HepG2 (cell line): ENCODE data around the gene CPNE8. TPM values are rescaled to one million over a fixed set of nuclear protein-coding genes. Genes with fewer than 3 reads are reported as not detected.

Experiments
- ATAC-seq: fragments of 200-7000 bp; cut with Tn5 transposase; 3 replicates; pipeline ENCODE4 v1.9.1; 2020; ENCODE audit warnings: mild to moderate bottlenecking, moderate library complexity
- BruUV-seq: library from RNA; stranded (reverse); fragments of 400-500 nt; replicated peaks from 2 replicates; lab custom pipeline; 2021; lab: Mats Ljungman, UMichigan
- CTCF ChIA-PET: fragments of 300-600 bp; formaldehyde crosslinking; extraction: SDS; loops from one replicate; lab custom pipeline; 2021; ENCODE audit warnings: low total read pairs, inconsistent platforms, low intra/inter-chr PET ratio; lab: Yijun Ruan, JAX
- POLR2A ChIA-PET: fragments of 350-600 bp; sonication (Branson Sonifier 250); formaldehyde crosslinking; loops from one replicate; lab custom pipeline; 2020; ENCODE audit warnings: antibody characterized with exemption, inconsistent platforms; lab: Yijun Ruan, JAX
- DNase-seq: peaks from one replicate; pipeline ENCODE4 v3.0.0-alpha.2; 2015; ENCODE audit warnings: low spot score
- FAIRE-seq: peaks from 3 replicates; lab custom pipeline; 2011; peaks lifted over from hg19 to GRCh38; lab: Jason Lieb, UNC
- H2AFZ ChIP-seq: one replicate; pipeline ENCODE4 v1.6.1; 2011; ENCODE audit warnings: low read length, inconsistent platforms
- H3K27ac ChIP-seq: fragments of 300-600 bp; 3 replicates; pipeline ENCODE4 v1.8.0; 2011; ENCODE audit warnings: mixed run types, mild to moderate bottlenecking, mixed read lengths, low read length, inconsistent platforms; ENCODE audit not compliant: insufficient read depth; ENCODE audit errors: extremely low read length
- H3K27me3 ChIP-seq, 2 experiments: fragments of 200-600 bp in 1 of 2; 2 replicates in 1 of 2; 3 replicates in 1 of 2; pipeline versions ENCODE4 v1.6.0 to v1.8.0; 2011; ENCODE audit warnings: low read length in 2 of 2, mild to moderate bottlenecking in 2 of 2, moderate library complexity in 2 of 2, inconsistent platforms in 1 of 2; ENCODE audit not compliant: insufficient read depth in 2 of 2, control insufficient read depth in 1 of 2
- H3K36me3 ChIP-seq, 2 experiments: fragments of 200-600 bp in 1 of 2; replicated peaks in 1 of 2; 2 replicates in 1 of 2; 3 replicates in 1 of 2; pipeline versions ENCODE4 v1.5.1 to v1.8.0; 2011; ENCODE audit warnings: low read length in 2 of 2, inconsistent platforms in 1 of 2; ENCODE audit not compliant: insufficient read depth in 2 of 2, control insufficient read depth in 1 of 2
- H3K4me1 ChIP-seq: 2 replicates; pipeline ENCODE4 v1.5.1; 2012; ENCODE audit warnings: low read length, inconsistent platforms; ENCODE audit not compliant: insufficient read depth
- H3K4me2 ChIP-seq: 2 replicates; pipeline ENCODE4 v1.6.0; 2011; ENCODE audit warnings: low read depth, low read length, inconsistent platforms
- H3K4me3 ChIP-seq, 3 experiments: fragments of 200-600 bp in 1 of 3; sonication (generic), shearing (Covaris generic) in 1 of 3; replicated peaks in 1 of 3; 2 replicates each; pipeline ENCODE4 v1.5.1; 2011 to 2016; ENCODE audit warnings: low read length in 3 of 3, inconsistent platforms in 2 of 3, low read depth in 2 of 3, mild to moderate bottlenecking in 2 of 3, control low read depth in 1 of 3, mixed read lengths in 1 of 3; ENCODE audit not compliant: insufficient read depth in 1 of 3
- H3K79me2 ChIP-seq: one replicate; pipeline ENCODE4 v1.6.1; 2011; ENCODE audit warnings: low read length, inconsistent platforms; ENCODE audit not compliant: insufficient read depth
- H3K9ac ChIP-seq: 2 replicates; pipeline ENCODE4 v1.6.0; 2011; ENCODE audit warnings: mild to moderate bottlenecking, low read depth, low read length, inconsistent platforms; ENCODE audit not compliant: insufficient read depth
- H3K9me3 ChIP-seq: 2 replicates; pipeline ENCODE4 v1.5.1; 2012; ENCODE audit warnings: mild to moderate bottlenecking, low read length
- H4K20me1 ChIP-seq: 2 replicates; pipeline ENCODE4 v1.6.0; 2011; ENCODE audit warnings: inconsistent platforms, mild to moderate bottlenecking, low read length, moderate library complexity; ENCODE audit not compliant: insufficient read depth
- ARHGAP35 ChIP-seq: sonication (generic); formaldehyde crosslinking; IDR thresholded peaks from 2 replicates; pipeline ENCODE4 v1.9.0; 2022; ENCODE audit warnings: mild to moderate bottlenecking, inconsistent platforms, moderate library complexity, missing genetic modification reagents, borderline replicate concordance
- GPBP1L1 ChIP-seq: sonication (generic); formaldehyde crosslinking; IDR thresholded peaks from 2 replicates; pipeline ENCODE4 v1.5.0; 2020; ENCODE audit warnings: mild to moderate bottlenecking, missing genetic modification reagents
- HMGXB4 ChIP-seq, 2 experiments: sonication (generic) in 1 of 2; formaldehyde crosslinking in 1 of 2; IDR thresholded peaks; 2 replicates each; pipeline versions ENCODE4 v1.4.0 to v1.6.1; 2018 to 2020; ENCODE audit warnings: missing genetic modification reagents in 2 of 2, borderline replicate concordance in 1 of 2, low read depth in 1 of 2, mild to moderate bottlenecking in 1 of 2, missing biosample characterization in 1 of 2
- KMT2B ChIP-seq: IDR thresholded peaks from 2 replicates; pipeline ENCODE4 v1.6.1; 2016; ENCODE audit warnings: missing genetic modification reagents, missing compliant biosample characterization
- NR2C2 ChIP-seq: sonication (generic); formaldehyde crosslinking; IDR thresholded peaks from 2 replicates; pipeline ENCODE4 v1.4.0; 2020; ENCODE audit warnings: missing genetic modification reagents, mild to moderate bottlenecking, moderate library complexity, borderline replicate concordance
- REPIN1 ChIP-seq: sonication (generic); formaldehyde crosslinking; IDR thresholded peaks from 2 replicates; pipeline ENCODE4 v1.8.0; 2022; ENCODE audit warnings: missing genetic modification reagents, low read depth, mild to moderate bottlenecking, borderline replicate concordance
- RORA ChIP-seq: sonication (generic); formaldehyde crosslinking; IDR thresholded peaks from 2 replicates; pipeline ENCODE4 v1.5.0; 2020; ENCODE audit warnings: mild to moderate bottlenecking, missing genetic modification reagents, moderate library complexity
- SP2 ChIP-seq: sonication (generic); formaldehyde crosslinking; IDR thresholded peaks from 2 replicates; pipeline ENCODE4 v1.5.1; 2020; ENCODE audit warnings: mild to moderate bottlenecking, missing genetic modification reagents
- UBTF ChIP-seq: sonication (generic); formaldehyde crosslinking; IDR thresholded peaks from 2 replicates; pipeline ENCODE4 v1.4.0; 2020; ENCODE audit warnings: mild to moderate bottlenecking, missing genetic modification reagents
- WGBS: methylation state at CpG from one replicate; pipeline ENCODE4 v1.1.6; 2017; ENCODE audit warnings: low lambda C conversion rate; 5-methylcytosine and 5-hydroxymethylcytosine counted together
- in situ Hi-C: cut with HindIII; loops from 2 replicates; pipeline ENCODE4 v1.10.0; 2017; ENCODE audit warnings: low pct_unique_long_range_greater_than_20kb; ENCODE audit not compliant: extremely low pct_ligation_motif_present
- intact Hi-C: fragments of 100-400 bp; cut with micrococcal nuclease; formaldehyde crosslinking; loops from one replicate; pipeline ENCODE4 v1.10.0; 2022; ENCODE audit not compliant: unreplicated experiment
- polyA plus RNA-seq, 8 experiments: library from polyadenylated mRNA; depleted of rRNA in 3 of 8; stranded (reverse) in 7 of 8; unstranded in 1 of 8; fragments of >200 nt; fragmentation: Illumina TruSeq in 4 of 8; extraction: Trizol in 4 of 8; gene quantifications; 2 replicates each; pipeline versions ENCODE4 v1.2.1 to v1.2.3, GENCODE V29; 2011 to 2016; ENCODE audit warnings: low read depth in 4 of 8, missing spikeins in 1 of 8, mixed read lengths in 1 of 8; ENCODE audit not compliant: insufficient read depth in 1 of 8
- total RNA-seq, 5 experiments: library from RNA; depleted of rRNA; stranded (reverse); fragments of >200 nt; fragmentation: Illumina TruSeq; extraction: Trizol; gene quantifications; 2 replicates each; pipeline ENCODE4 v1.2.3, GENCODE V29; 2016; ENCODE audit warnings: low read depth in 1 of 5
- TF ChIP-seq, protein P1 (sequence below): sonication (generic); formaldehyde crosslinking; IDR thresholded peaks from 2 replicates; pipeline ENCODE4 v1.4.0; 2020; ENCODE audit warnings: missing genetic modification reagents
- TF ChIP-seq, protein P2 (sequence below): sonication (generic); formaldehyde crosslinking; IDR thresholded peaks from 2 replicates; pipeline ENCODE4 v1.5.0; 2020; ENCODE audit warnings: missing genetic modification reagents

CPNE8 gene
- total and polyA plus RNA-seq, 2 of the 13 experiments (the other 11 are each of a cell fraction or from before 2014, with no cell fraction given), result 2.4 to 2.7 TPM

DNA sequence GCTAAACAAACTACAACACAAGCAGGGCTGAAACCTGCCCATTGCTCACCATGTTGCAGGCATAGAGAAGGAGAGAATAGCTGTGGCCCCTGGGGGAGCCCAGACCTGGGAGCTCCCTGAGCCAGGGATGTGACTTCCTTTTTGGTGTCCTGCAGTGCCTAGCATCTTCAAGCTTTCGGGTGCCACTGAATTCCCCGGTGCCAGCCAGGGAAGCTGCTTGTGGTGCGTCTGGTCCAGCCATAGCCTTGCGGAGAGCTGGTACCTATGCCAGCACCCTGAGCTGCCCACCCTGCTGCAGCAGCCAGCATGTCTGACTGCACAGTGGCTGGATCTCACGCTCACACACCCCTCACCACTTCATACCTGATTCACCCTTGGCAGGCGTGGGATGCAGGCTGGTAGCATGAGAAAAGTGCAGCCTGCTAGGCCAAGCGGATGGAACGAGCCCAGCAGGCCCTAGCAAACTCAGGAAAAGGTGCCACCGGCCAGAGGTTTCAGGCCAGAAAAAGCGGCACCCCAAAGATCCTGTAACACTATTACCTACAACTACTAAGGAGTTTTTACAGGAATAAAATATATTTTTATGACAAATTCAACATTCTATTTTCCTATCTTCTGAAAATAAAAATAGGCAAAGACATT lies 183.7 kb downstream of the CPNE8 start (continued):
- TF ChIP-seq UBTF (CRISPR knock-in tag) (no peak), RORA (CRISPR knock-in tag) (no peak)

- in situ Hi-C loops, result no loop called here
- TF ChIP-seq HMGXB4 (CRISPR knock-in tag; IDR thresholded peaks at IDR 0.05; ENCODE audit: borderline replicate concordance in 1 of 2, low read depth in 1 of 2) (no peak), KMT2B (CRISPR knock-in tag) (no peak), NR2C2 (CRISPR knock-in tag) (no peak), REPIN1 (CRISPR knock-in tag) (no peak), GPBP1L1 (no peak), SP2 (CRISPR knock-in tag) (no peak), ARHGAP35 (no peak)
- TF ChIP-seq, protein P1, sequence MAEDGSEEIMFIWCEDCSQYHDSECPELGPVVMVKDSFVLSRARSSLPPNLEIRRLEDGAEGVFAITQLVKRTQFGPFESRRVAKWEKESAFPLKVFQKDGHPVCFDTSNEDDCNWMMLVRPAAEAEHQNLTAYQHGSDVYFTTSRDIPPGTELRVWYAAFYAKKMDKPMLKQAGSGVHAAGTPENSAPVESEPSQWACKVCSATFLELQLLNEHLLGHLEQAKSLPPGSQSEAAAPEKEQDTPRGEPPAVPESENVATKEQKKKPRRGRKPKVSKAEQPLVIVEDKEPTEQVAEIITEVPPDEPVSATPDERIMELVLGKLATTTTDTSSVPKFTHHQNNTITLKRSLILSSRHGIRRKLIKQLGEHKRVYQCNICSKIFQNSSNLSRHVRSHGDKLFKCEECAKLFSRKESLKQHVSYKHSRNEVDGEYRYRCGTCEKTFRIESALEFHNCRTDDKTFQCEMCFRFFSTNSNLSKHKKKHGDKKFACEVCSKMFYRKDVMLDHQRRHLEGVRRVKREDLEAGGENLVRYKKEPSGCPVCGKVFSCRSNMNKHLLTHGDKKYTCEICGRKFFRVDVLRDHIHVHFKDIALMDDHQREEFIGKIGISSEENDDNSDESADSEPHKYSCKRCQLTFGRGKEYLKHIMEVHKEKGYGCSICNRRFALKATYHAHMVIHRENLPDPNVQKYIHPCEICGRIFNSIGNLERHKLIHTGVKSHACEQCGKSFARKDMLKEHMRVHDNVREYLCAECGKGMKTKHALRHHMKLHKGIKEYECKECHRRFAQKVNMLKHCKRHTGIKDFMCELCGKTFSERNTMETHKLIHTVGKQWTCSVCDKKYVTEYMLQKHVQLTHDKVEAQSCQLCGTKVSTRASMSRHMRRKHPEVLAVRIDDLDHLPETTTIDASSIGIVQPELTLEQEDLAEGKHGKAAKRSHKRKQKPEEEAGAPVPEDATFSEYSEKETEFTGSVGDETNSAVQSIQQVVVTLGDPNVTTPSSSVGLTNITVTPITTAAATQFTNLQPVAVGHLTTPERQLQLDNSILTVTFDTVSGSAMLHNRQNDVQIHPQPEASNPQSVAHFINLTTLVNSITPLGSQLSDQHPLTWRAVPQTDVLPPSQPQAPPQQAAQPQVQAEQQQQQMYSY (CRISPR knock-in tag), result no peak
- TF ChIP-seq, protein P2, sequence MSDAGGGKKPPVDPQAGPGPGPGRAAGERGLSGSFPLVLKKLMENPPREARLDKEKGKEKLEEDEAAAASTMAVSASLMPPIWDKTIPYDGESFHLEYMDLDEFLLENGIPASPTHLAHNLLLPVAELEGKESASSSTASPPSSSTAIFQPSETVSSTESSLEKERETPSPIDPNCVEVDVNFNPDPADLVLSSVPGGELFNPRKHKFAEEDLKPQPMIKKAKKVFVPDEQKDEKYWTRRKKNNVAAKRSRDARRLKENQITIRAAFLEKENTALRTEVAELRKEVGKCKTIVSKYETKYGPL (CRISPR knock-in tag), result no peak
Observed at GRCh38 chr12:38720661-38721060, 184.7 kb downstream of the CPNE8 start.

More at GRCh38 chr12:38720661-38721060, 184.7 kb downstream of the CPNE8 start:
- Histone ChIP-seq H3K9ac (no peak overlapping the region), H4K20me1 (no peaks in the 10 kb centered on the region), H3K27me3 (no peaks in the 10 kb centered on the region), H3K79me2 (no peaks in the 10 kb centered on the region), H3K9me3 (no peaks in the 10 kb centered on the region), H3K4me1 (no peaks in the 10 kb centered on the region), H3K4me2 (no peak overlapping the region), H2AFZ (no peak overlapping the region), H3K27ac (no peak overlapping the region), H3K36me3 (no peaks in the 10 kb centered on the region), H3K4me3 (no peak overlapping the region)
- DNase-seq (no peak), FAIRE-seq (no peak), ATAC-seq (no peak)
- 64% methylated on average over 7 of the region's 9 CpGs for WGBS
- ChIA-PET CTCF (no interaction called here), POLR2A (no interaction called here)
- BruUV-seq, result no TSS peak
- intact Hi-C loops, result no loop called here
